Stomach (tissue), 9 donors: Measurements from ENCODE around the gene RPL29. TPM values are rescaled to one million over a fixed set of nuclear protein-coding genes. Genes with fewer than 3 reads are reported as not detected.

Source experiments
- DNase-seq, 2 donors: peaks; one replicate each; pipeline versions ENCODE4 v3.0.0 to v3.0.0-alpha.2; 2013 to 2019
- H3K27ac ChIP-seq, 5 donors: fragments of 200-600 bp in 4 of 5; sonication (generic) in 4 of 5; one replicate each; pipeline ENCODE4 v1.5.1; 2013 to 2019; ENCODE audit warnings: mild to moderate bottlenecking in 1 of 5, moderate library complexity in 1 of 5
- H3K27me3 ChIP-seq, 3 donors: fragments of 200-600 bp; sonication (generic); one replicate each; pipeline ENCODE4 v1.5.1; 2017 to 2019; ENCODE audit warnings: mixed run types in 1 of 3
- H3K36me3 ChIP-seq, 4 donors: fragments of 200-600 bp; sonication (generic); 1 replicate in 3 of 4; 2 replicates in 1 of 4; pipeline ENCODE4 v1.5.1; 2016 to 2019
- H3K4me1 ChIP-seq, 4 donors: fragments of 200-600 bp; sonication (generic); one replicate each; pipeline ENCODE4 v1.5.1; 2016 to 2019
- H3K4me3 ChIP-seq, 4 donors: fragments of 200-600 bp; sonication (generic) in 3 of 4; one replicate each; pipeline ENCODE4 v1.5.1; 2016 to 2019; ENCODE audit warnings: mild to moderate bottlenecking in 1 of 4
- H3K9me3 ChIP-seq, 4 donors: fragments of 200-600 bp; sonication (generic); one replicate each; pipeline ENCODE4 v1.5.1; 2016 to 2019
- EP300 ChIP-seq: sonication (generic); formaldehyde crosslinking; IDR thresholded peaks from one replicate; pipeline ENCODE4 v1.6.1; 2017; ENCODE audit warnings: antibody characterized with exemption
- POLR2A ChIP-seq, 4 donors: fragments of 450-650 bp; IDR thresholded peaks; one replicate each; pipeline ENCODE4 v1.6.1; 2016; ENCODE audit warnings: antibody characterized with exemption in 4 of 4, control low read depth in 2 of 4, mild to moderate bottlenecking in 1 of 4, moderate library complexity in 1 of 4
- POLR2AphosphoS5 ChIP-seq, 3 donors: sonication (generic); formaldehyde crosslinking; IDR thresholded peaks; one replicate each; pipeline ENCODE4 v1.6.1; 2016; ENCODE audit warnings: antibody characterized with exemption in 3 of 3
- WGBS, 5 donors: extraction: QIAGEN DNeasy Blood & Tissue Kit in 3 of 5; methylation state at CpG; one replicate each; pipeline versions ENCODE4 v1.1.5 to v1.1.7; 2013 to 2018; 5-methylcytosine and 5-hydroxymethylcytosine counted together
- intact Hi-C: fragments of 100-400 bp; cut with DNase I; formaldehyde crosslinking; loops from one replicate; pipeline ENCODE4 v1.15.1; 2023; ENCODE audit warnings: low total_unique reads
- polyA plus RNA-seq, 3 donors: library from polyadenylated mRNA; stranded (reverse); fragments of 200-250 nt; gene quantifications; one replicate each; pipeline ENCODE4 v1.2.3, GENCODE V29; 2013
- total RNA-seq, 5 donors: library from RNA; depleted of rRNA; stranded (reverse); fragments of >200 nt; gene quantifications; one replicate each; pipeline versions ENCODE4 v1.1.0 to v1.2.3, GENCODE V29; 2014 to 2016
- TF ChIP-seq, protein P1 (sequence below), 7 experiments: fragments of 450-650 bp in 4 of 7; fragments of 200-600 bp in 3 of 7; sonication (generic) in 3 of 7; IDR thresholded peaks; one replicate each; pipeline ENCODE4 v1.5.1; 2016 to 2019; ENCODE audit warnings: antibody characterized with exemption in 7 of 7, control low read depth in 2 of 7, mild to moderate bottlenecking in 1 of 7
- donor health status: healthy with polysubstance abuse.
- donor health status: Bipolar disorder and iron deficiency.
- donor health status: healthy.

The RPL29 gene
- total and polyA plus RNA-seq, 8 donors = 144 to 3,071 (median 1,266) TPM

DNA sequence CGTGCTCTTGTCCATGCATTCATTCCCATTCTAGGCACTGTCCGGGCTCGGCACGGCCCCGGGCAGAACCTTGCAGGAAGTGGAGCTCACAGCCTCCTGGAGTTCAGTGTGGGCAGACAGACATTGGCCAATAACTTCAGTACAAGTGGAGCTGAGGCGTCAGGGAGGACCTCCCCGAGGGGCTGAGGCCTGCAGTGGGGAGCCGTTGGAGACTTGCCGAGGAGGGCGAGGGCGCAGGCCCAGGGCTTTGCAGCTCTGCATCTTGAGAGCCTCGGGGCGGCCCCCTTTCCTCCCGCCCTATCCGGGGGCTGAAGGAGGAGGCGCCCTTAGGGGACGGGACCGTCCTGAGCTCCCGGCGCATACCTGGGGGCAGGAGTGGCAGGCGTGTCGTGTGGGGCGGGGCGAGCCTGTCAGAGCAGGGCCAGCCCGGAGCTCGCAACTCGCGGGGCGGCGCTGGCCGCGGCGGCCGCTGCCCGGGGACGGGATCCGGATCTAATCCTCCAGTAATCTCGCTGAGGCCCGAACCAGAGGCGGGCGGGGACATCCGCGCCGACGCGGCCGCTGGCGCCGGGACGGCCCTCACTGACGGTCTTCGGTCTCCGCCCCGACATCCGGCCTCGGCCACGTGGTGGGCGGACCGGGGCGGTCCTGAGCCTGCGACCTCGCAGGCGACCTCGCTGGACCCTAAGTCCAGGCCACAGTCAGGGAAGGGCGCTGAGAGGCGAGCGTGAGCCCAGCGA is 12.7 kb downstream of the RPL29 start, which contains the start of gene ACY1:
ACY1 (plus strand) TSS at position 698 of the 740 bp plus-strand sequence. CDS start 530 bp downstream, outside the sequence.
- TF ChIP-seq POLR2AphosphoS5 (IDR thresholded peaks at IDR 0.05) (peak; percentile 72 to 94 (median 80)), POLR2A (IDR thresholded peaks at IDR 0.05) (peak in 1 of 4 donors; percentile 15)
- TF ChIP-seq, protein P1, sequence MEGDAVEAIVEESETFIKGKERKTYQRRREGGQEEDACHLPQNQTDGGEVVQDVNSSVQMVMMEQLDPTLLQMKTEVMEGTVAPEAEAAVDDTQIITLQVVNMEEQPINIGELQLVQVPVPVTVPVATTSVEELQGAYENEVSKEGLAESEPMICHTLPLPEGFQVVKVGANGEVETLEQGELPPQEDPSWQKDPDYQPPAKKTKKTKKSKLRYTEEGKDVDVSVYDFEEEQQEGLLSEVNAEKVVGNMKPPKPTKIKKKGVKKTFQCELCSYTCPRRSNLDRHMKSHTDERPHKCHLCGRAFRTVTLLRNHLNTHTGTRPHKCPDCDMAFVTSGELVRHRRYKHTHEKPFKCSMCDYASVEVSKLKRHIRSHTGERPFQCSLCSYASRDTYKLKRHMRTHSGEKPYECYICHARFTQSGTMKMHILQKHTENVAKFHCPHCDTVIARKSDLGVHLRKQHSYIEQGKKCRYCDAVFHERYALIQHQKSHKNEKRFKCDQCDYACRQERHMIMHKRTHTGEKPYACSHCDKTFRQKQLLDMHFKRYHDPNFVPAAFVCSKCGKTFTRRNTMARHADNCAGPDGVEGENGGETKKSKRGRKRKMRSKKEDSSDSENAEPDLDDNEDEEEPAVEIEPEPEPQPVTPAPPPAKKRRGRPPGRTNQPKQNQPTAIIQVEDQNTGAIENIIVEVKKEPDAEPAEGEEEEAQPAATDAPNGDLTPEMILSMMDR (IDR thresholded peaks at IDR 0.05) = no peak
- intact Hi-C loops = no loop called here
- H3K27ac ChIP-seq = peak within 1 kb of the TSS; percentile 93 to 99 (median 98)
- peaks cover 0 to 9% (median 2%) of the 10 kb centered on the region in 4 donors for H3K36me3 ChIP-seq
- peaks cover 24 to 59% (median 36%) of the 10 kb centered on the region in 4 donors for H3K4me1 ChIP-seq
- H3K4me3 ChIP-seq = peak within 1 kb of the TSS; percentile 58 to 64 (median 63)
- DNase-seq = peak; percentile 92 to 97
- WGBS, 5 donors = 0 to 1% (median 1%) methylated on average over 38 to 68 of the region's 68 CpGs
- no peaks in the 10 kb centered on the region for H3K27me3 ChIP-seq
- H3K9me3 ChIP-seq = no peaks in the 10 kb centered on the region

DNA sequence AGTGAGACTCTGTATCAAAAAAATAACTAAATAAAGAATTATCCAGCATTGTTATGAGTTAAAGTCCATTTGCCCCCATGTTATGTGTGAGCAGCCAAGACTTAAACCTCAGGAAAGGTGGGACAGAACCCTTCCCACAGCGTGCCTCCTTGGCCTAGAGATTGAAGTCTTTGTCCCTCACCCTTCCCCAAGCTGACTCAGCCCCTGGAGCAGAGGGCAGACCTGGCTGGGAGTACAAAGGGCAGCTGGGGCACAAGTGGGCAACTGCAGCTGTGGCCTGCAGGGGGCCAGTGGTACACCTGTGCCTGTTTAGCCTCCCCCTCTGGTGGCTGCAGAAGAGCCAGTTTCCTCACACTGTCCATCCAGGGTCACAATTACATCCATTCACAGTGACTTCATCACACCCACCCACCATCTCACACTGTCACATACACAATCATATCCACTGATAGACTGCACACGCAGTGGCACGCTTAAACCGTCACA is 13.3 kb downstream of the RPL29 start:
- TF ChIP-seq POLR2AphosphoS5 (IDR thresholded peaks at IDR 0.05) (peak in 1 of 3 donors; percentile 5), POLR2A (IDR thresholded peaks at IDR 0.05) (no peak)
- TF ChIP-seq, protein P1 (IDR thresholded peaks at IDR 0.05) = peak in 5 of 7 experiments; percentile 24 to 68 (median 39)
- peak overlapping the region; percentile 58 to 64 (median 63) for H3K4me3 ChIP-seq
- intact Hi-C loops = no loop called here
- peaks cover 24 to 59% (median 36%) of the 10 kb centered on the region in 4 donors for H3K4me1 ChIP-seq
- no peaks in the 10 kb centered on the region for H3K9me3 ChIP-seq
- H3K36me3 ChIP-seq = peaks cover 0 to 9% (median 2%) of the 10 kb centered on the region in 4 donors
- peak; percentile 66 to 91 for DNase-seq
- 2 to 7% (median 4%) methylated on average over 4 of the region's 4 CpGs for WGBS, 5 donors
- H3K27ac ChIP-seq = peak overlapping the region; percentile 93 to 99 (median 98)
- no peaks in the 10 kb centered on the region for H3K27me3 ChIP-seq

DNA sequence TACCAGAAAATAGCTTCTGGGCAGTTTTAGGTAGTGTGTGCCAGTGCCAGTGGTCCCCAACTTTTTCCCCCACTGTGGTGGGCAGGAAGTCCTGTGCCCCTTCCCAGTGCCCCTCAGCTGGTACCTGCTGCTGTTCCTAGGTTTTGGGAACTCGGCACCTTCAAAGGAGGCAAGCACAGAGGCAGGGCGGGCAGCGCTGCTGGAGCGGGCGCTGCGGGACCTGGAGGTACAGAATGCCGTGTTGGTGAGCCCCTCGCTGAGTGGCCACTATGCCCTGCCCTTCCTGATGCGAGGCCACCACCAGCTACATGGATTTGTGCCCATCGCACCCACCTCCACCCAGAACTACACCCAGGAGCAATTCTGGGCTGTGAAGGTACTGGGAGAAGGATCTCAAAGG is 15.4 kb downstream of the RPL29 start:
- intact Hi-C loops = no loop called here

DNA sequence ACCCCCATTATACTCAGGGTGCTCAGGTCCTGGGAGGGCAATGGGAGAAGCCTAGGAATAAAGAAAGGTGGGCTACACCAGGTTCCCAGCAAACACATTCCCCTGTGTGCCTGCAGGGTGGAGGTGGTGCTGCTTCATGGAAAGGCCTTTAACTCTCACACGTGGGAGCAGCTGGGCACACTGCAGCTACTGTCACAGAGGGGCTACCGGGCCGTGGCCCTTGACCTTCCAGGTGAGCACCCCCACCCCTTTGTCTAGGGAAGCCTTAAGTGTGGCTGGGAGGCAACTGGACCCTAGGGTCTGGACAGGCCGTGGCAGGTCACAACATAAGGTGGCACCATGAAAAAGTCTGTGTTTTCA is 17.6 kb downstream of the RPL29 start:
- no peaks in the 10 kb centered on the region for H3K27me3 ChIP-seq
- 62 to 100% (median 79%) methylated on average over 1 to 4 of the region's 4 CpGs for WGBS, 5 donors
- H3K9me3 ChIP-seq = no peaks in the 10 kb centered on the region
- intact Hi-C loops = no loop called here
- DNase-seq = no peak
- no peak overlapping the region for H3K4me3 ChIP-seq
- H3K27ac ChIP-seq = no peak overlapping the region
- H3K36me3 ChIP-seq = peaks cover 0 to 9% (median 2%) of the 10 kb centered on the region in 4 donors
- TF ChIP-seq EP300 (no peak), POLR2AphosphoS5 (IDR thresholded peaks at IDR 0.05) (no peak), POLR2A (IDR thresholded peaks at IDR 0.05) (no peak)
- TF ChIP-seq, protein P1 (IDR thresholded peaks at IDR 0.05) = no peak
- peaks cover 33 to 61% (median 41%) of the 10 kb centered on the region in 4 donors for H3K4me1 ChIP-seq

More for the DNA sequence above, 15.4 kb downstream of the RPL29 start:
- H3K36me3 ChIP-seq = peaks cover 0 to 9% (median 2%) of the 10 kb centered on the region in 4 donors
- H3K27me3 ChIP-seq = no peaks in the 10 kb centered on the region
- H3K27ac ChIP-seq = no peak overlapping the region
- 80 to 98% (median 97%) methylated on average over 1 to 10 of the region's 10 CpGs for WGBS, 5 donors
- H3K4me1 ChIP-seq = peaks cover 32 to 57% (median 38%) of the 10 kb centered on the region in 4 donors
- TF ChIP-seq POLR2A (IDR thresholded peaks at IDR 0.05) = no peak
- H3K4me3 ChIP-seq = no peak overlapping the region
- H3K9me3 ChIP-seq = no peaks in the 10 kb centered on the region
- DNase-seq = no peak
